ENCODE results near the gene CDKAL1.

CDKAL1 gene

DNA sequence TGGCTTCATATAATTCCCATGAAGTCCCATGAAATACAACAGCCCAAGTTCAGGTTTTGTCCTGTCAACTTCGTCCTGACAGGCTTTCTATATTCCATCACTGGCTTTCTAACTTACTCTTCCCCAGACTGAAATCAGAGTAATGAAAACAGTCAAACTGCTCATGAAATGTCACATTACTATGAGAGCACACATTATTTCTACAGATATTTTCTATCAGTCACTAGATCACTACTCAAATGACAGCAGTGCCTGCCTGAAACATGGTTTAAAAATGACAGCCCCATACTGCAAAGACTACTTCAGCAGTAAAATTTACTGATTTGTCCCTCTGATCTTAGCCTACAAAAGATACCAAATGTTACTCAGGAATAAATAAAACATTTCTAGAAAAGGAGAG lies 616.4 kb downstream of the CDKAL1 start:
- no peaks in the 10 kb centered on the region for H3K9me2 ChIP-seq (replicated peaks; ENCODE audit: low read depth, low read length)
- TF ChIP-seq, protein P1, sequence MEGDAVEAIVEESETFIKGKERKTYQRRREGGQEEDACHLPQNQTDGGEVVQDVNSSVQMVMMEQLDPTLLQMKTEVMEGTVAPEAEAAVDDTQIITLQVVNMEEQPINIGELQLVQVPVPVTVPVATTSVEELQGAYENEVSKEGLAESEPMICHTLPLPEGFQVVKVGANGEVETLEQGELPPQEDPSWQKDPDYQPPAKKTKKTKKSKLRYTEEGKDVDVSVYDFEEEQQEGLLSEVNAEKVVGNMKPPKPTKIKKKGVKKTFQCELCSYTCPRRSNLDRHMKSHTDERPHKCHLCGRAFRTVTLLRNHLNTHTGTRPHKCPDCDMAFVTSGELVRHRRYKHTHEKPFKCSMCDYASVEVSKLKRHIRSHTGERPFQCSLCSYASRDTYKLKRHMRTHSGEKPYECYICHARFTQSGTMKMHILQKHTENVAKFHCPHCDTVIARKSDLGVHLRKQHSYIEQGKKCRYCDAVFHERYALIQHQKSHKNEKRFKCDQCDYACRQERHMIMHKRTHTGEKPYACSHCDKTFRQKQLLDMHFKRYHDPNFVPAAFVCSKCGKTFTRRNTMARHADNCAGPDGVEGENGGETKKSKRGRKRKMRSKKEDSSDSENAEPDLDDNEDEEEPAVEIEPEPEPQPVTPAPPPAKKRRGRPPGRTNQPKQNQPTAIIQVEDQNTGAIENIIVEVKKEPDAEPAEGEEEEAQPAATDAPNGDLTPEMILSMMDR (conservative IDR thresholded peaks at IDR 0.05; ENCODE audit: low read length), result no peak
- no peak for TF ChIP-seq EZH2phosphoT487 (IDR thresholded peaks at IDR 0.05; ENCODE audit: borderline replicate concordance)
- no peak overlapping the region for H3K9ac ChIP-seq (ENCODE audit: low read depth, low read length, poor library complexity, severe bottlenecking)
- H3K36me3 ChIP-seq (ENCODE audit: insufficient read depth, low read length), result no peaks in the 10 kb centered on the region
- no peaks in the 10 kb centered on the region for H3K9me3 ChIP-seq (ENCODE audit: insufficient read depth, low read depth, low read length)
- no peaks in the 10 kb centered on the region for H3K4me1 ChIP-seq (ENCODE audit: insufficient read depth, low read length, poor library complexity, severe bottlenecking)
- no peak overlapping the region for H3K4me3 ChIP-seq (ENCODE audit: low read length, poor library complexity, severe bottlenecking)
- no peaks in the 10 kb centered on the region for H3F3A ChIP-seq (ENCODE audit: low read depth)
- H3K4me2 ChIP-seq (ENCODE audit: low read depth, low read length, poor library complexity, severe bottlenecking), result no peak overlapping the region
- no peaks in the 10 kb centered on the region for H3K27me3 ChIP-seq (ENCODE audit: insufficient read depth, low read length, poor library complexity, severe bottlenecking)
- no peak overlapping the region for H2AFZ ChIP-seq (ENCODE audit: low read length)
- H4K20me1 ChIP-seq (ENCODE audit: insufficient read depth, low read length, poor library complexity, severe bottlenecking), result no peaks in the 10 kb centered on the region
- no peaks in the 10 kb centered on the region for H3K79me2 ChIP-seq (ENCODE audit: insufficient read depth, low read length)

DNA sequence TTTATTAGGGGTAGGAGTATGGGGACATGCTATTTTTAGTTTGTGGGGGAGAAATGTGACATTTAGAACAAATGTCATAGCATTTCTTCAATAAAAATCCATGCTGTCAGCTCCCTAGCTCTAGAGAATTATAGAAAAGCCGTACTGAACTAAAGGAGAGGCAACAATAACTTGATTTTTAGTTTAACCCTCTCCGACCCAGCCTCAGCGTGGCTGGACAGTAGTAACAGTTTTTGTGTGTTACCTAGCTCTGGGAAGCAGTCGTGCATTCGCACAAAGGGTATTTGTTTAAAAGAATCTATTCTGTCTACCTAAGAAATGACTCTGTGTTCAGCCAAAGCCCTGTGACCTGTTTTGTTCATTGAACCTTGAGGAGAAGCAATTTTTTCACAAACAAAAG lies 616.9 kb downstream of the CDKAL1 start:
- no peak for TF ChIP-seq EZH2phosphoT487 (IDR thresholded peaks at IDR 0.05; ENCODE audit: borderline replicate concordance)
- TF ChIP-seq, protein P1 (conservative IDR thresholded peaks at IDR 0.05; ENCODE audit: low read length), result no peak
- no peak overlapping the region for H3K4me3 ChIP-seq (ENCODE audit: low read length, poor library complexity, severe bottlenecking)
- H3K79me2 ChIP-seq (ENCODE audit: insufficient read depth, low read length), result no peaks in the 10 kb centered on the region
- H2AFZ ChIP-seq (ENCODE audit: low read length), result no peak overlapping the region
- no peaks in the 10 kb centered on the region for H3K9me2 ChIP-seq (replicated peaks; ENCODE audit: low read depth, low read length)
- no peak overlapping the region for H3K9ac ChIP-seq (ENCODE audit: low read depth, low read length, poor library complexity, severe bottlenecking)
- H3K9me3 ChIP-seq (ENCODE audit: insufficient read depth, low read depth, low read length), result no peaks in the 10 kb centered on the region
- H4K20me1 ChIP-seq (ENCODE audit: insufficient read depth, low read length, poor library complexity, severe bottlenecking), result no peaks in the 10 kb centered on the region
- H3K36me3 ChIP-seq (ENCODE audit: insufficient read depth, low read length), result no peaks in the 10 kb centered on the region
- no peaks in the 10 kb centered on the region for H3K4me1 ChIP-seq (ENCODE audit: insufficient read depth, low read length, poor library complexity, severe bottlenecking)
- H3K4me2 ChIP-seq (ENCODE audit: low read depth, low read length, poor library complexity, severe bottlenecking), result no peak overlapping the region
- H3K27me3 ChIP-seq (ENCODE audit: insufficient read depth, low read length, poor library complexity, severe bottlenecking), result no peaks in the 10 kb centered on the region
- H3F3A ChIP-seq (ENCODE audit: low read depth), result no peaks in the 10 kb centered on the region

DNA sequence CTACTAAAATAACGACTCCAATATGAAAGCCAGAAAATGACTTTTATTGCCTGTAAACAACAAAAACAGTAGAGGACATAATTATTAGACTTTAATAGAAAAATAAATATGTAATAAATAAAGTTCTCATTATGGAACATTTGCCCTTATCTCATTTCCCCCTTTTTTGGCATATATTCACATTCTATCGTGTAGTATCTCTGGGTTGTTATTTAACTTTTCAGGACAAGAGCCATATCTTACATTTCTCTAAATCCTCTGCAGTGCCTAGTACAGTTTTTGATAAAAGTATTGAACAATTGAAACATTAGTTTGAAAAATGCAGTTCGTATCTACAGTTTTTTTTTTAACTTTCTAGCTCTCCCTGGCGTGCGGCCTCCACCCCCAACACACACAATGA lies 617.3 kb downstream of the CDKAL1 start:
- H3K4me1 ChIP-seq (ENCODE audit: insufficient read depth, low read length, poor library complexity, severe bottlenecking), result no peaks in the 10 kb centered on the region
- H3K9me3 ChIP-seq (ENCODE audit: insufficient read depth, low read depth, low read length), result no peaks in the 10 kb centered on the region
- H2AFZ ChIP-seq (ENCODE audit: low read length), result no peak overlapping the region
- no peaks in the 10 kb centered on the region for H3K36me3 ChIP-seq (ENCODE audit: insufficient read depth, low read length)
- H3K79me2 ChIP-seq (ENCODE audit: insufficient read depth, low read length), result no peaks in the 10 kb centered on the region
- no peak overlapping the region for H3K9ac ChIP-seq (ENCODE audit: low read depth, low read length, poor library complexity, severe bottlenecking)
- no peak for TF ChIP-seq EZH2phosphoT487 (IDR thresholded peaks at IDR 0.05; ENCODE audit: borderline replicate concordance)
- TF ChIP-seq, protein P1 (conservative IDR thresholded peaks at IDR 0.05; ENCODE audit: low read length), result no peak
- no peaks in the 10 kb centered on the region for H4K20me1 ChIP-seq (ENCODE audit: insufficient read depth, low read length, poor library complexity, severe bottlenecking)
- no peaks in the 10 kb centered on the region for H3K27me3 ChIP-seq (ENCODE audit: insufficient read depth, low read length, poor library complexity, severe bottlenecking)
- no peak overlapping the region for H3K4me3 ChIP-seq (ENCODE audit: low read length, poor library complexity, severe bottlenecking)
- H3K9me2 ChIP-seq (replicated peaks; ENCODE audit: low read depth, low read length), result no peaks in the 10 kb centered on the region
- no peaks in the 10 kb centered on the region for H3F3A ChIP-seq (ENCODE audit: low read depth)
- no peak overlapping the region for H3K4me2 ChIP-seq (ENCODE audit: low read depth, low read length, poor library complexity, severe bottlenecking)
